C4-2B (cell line): ENCODE data around the gene SLC30A3.
"Not testable (repeated sequence)": the region's sequence is repeated elsewhere in the genome, so short reads cannot be mapped to it uniquely, and the experiment has no call there.

Experiments
- H3K27ac ChIP-seq: fragments of 450-650 bp; 2 replicates; pipeline ENCODE4 v1.5.1; 2017
- CTCF ChIP-seq: fragments of 450-650 bp; conservative IDR thresholded peaks from 2 replicates; pipeline ENCODE4 v1.5.1; 2017; ENCODE audit warnings: mild to moderate bottlenecking
- ZFX ChIP-seq: fragments of 450-650 bp; IDR thresholded peaks from 2 replicates; pipeline ENCODE4 v1.6.1; 2017

The SLC30A3 gene

GRCh38 chr2:27306573-27307286, 43.9 kb upstream of the SLC30A3 start:
- TF ChIP-seq CTCF = no peak
- no peak for TF ChIP-seq ZFX
- no peak overlapping the region for H3K27ac ChIP-seq

GRCh38 chr2:27306136-27306535, 43.3 kb upstream of the SLC30A3 start:
- TF ChIP-seq ZFX (no peak), CTCF (no peak)
- no peak overlapping the region for H3K27ac ChIP-seq

GRCh38 chr2:27305516-27305915, 42.7 kb upstream of the SLC30A3 start:
- TF ChIP-seq ZFX (no peak), CTCF (no peak)
- H3K27ac ChIP-seq = no peak overlapping the region

GRCh38 chr2:27304488-27305240, 41.8 kb upstream of the SLC30A3 start:
- no peak overlapping the region for H3K27ac ChIP-seq

GRCh38 chr2:27303093-27304025, 40.5 kb upstream of the SLC30A3 start:
- TF ChIP-seq CTCF = peak; percentile 90
- no peak for TF ChIP-seq ZFX

More at GRCh38 chr2:27304488-27305240, 41.8 kb upstream of the SLC30A3 start:
- TF ChIP-seq CTCF (no peak), ZFX (no peak)

GRCh38 chr2:27300606-27301005, 37.8 kb upstream of the SLC30A3 start:
- H3K27ac ChIP-seq = not testable (repeated sequence)

More at GRCh38 chr2:27303093-27304025, 40.5 kb upstream of the SLC30A3 start:
- peak overlapping the region; percentile 40 for H3K27ac ChIP-seq

GRCh38 chr2:27298391-27299080, 35.7 kb upstream of the SLC30A3 start:
- TF ChIP-seq CTCF (no peak), ZFX (no peak)
- peak overlapping the region; percentile 47 for H3K27ac ChIP-seq
